ENCODE measurements around the gene CEP350. TPM values are rescaled to one million over a fixed set of nuclear protein-coding genes. Genes with fewer than 3 reads are reported as not detected.
A peak's percentile ranks its signal among the peaks of the same experiment; 100 is the strongest.

Gene CEP350
- total and polyA plus RNA-seq, 2 experiments from 2014 or later = 24.9 to 49.6 TPM

- H3K36me3 ChIP-seq = peaks cover 53% of the 10 kb centered on the region
- no peak overlapping the region for H3K27ac ChIP-seq
- H3K4me3 ChIP-seq = no peak overlapping the region
- DNase-seq (ENCODE audit: low read depth in 1 of 2, low spot score in 1 of 2) = no peak
- TF ChIP-seq CTCF (IDR thresholded peaks at IDR 0.05; ENCODE audit: low read depth, low read length) = no peak
- H3K9me3 ChIP-seq (ENCODE audit: low read depth) = no peaks in the 10 kb centered on the region
- no peaks in the 10 kb centered on the region for H3K27me3 ChIP-seq
- H3K4me1 ChIP-seq (ENCODE audit: low read depth) = no peaks in the 10 kb centered on the region
These were observed 78.8 kb downstream of the CEP350 start for GRCh38 chr1:180033390-180033789.

- Histone ChIP-seq H3K27ac (no peak overlapping the region), H3K36me3 (peaks cover 46% of the 10 kb centered on the region), H3K27me3 (no peaks in the 10 kb centered on the region), H3K4me3 (no peak overlapping the region), H3K9me3 (ENCODE audit: low read depth) (no peaks in the 10 kb centered on the region), H3K4me1 (ENCODE audit: low read depth) (no peaks in the 10 kb centered on the region)
- peak in 1 of 2 donors; percentile 46 for DNase-seq (ENCODE audit: low read depth in 1 of 2, low spot score in 1 of 2)
- no peak for TF ChIP-seq CTCF (IDR thresholded peaks at IDR 0.05; ENCODE audit: low read depth, low read length)
These were observed 85.4 kb downstream of the CEP350 start for GRCh38 chr1:180040034-180040433.

GRCh38 chr1:180041582-180041981 lies 87.0 kb downstream of the CEP350 start:
- peaks cover 49% of the 10 kb centered on the region for H3K36me3 ChIP-seq
- no peaks in the 10 kb centered on the region for H3K4me1 ChIP-seq (ENCODE audit: low read depth)
- TF ChIP-seq CTCF (IDR thresholded peaks at IDR 0.05; ENCODE audit: low read depth, low read length) = no peak
- DNase-seq (ENCODE audit: low read depth in 1 of 2, low spot score in 1 of 2) = no peak
- H3K27ac ChIP-seq = no peak overlapping the region
- no peaks in the 10 kb centered on the region for H3K27me3 ChIP-seq
- no peaks in the 10 kb centered on the region for H3K9me3 ChIP-seq (ENCODE audit: low read depth)
- no peak overlapping the region for H3K4me3 ChIP-seq

- Histone ChIP-seq H3K4me3 (no peak overlapping the region), H3K9me3 (ENCODE audit: low read depth) (no peaks in the 10 kb centered on the region), H3K4me1 (ENCODE audit: low read depth) (no peaks in the 10 kb centered on the region), H3K36me3 (peaks cover 53% of the 10 kb centered on the region), H3K27ac (no peak overlapping the region), H3K27me3 (no peaks in the 10 kb centered on the region)
- no peak for TF ChIP-seq CTCF (IDR thresholded peaks at IDR 0.05; ENCODE audit: low read depth, low read length)
- peak in 1 of 2 donors; percentile 58 for DNase-seq (ENCODE audit: low read depth in 1 of 2, low spot score in 1 of 2)
These were observed 88.5 kb downstream of the CEP350 start for GRCh38 chr1:180042988-180043622.

- DNase-seq (ENCODE audit: low read depth in 1 of 2, low spot score in 1 of 2) = no peak
- H3K4me1 ChIP-seq (ENCODE audit: low read depth) = no peaks in the 10 kb centered on the region
- no peak overlapping the region for H3K27ac ChIP-seq
- H3K36me3 ChIP-seq = peaks cover 57% of the 10 kb centered on the region
- no peak overlapping the region for H3K4me3 ChIP-seq
- H3K27me3 ChIP-seq = no peaks in the 10 kb centered on the region
- TF ChIP-seq CTCF (IDR thresholded peaks at IDR 0.05; ENCODE audit: low read depth, low read length) = no peak
- no peaks in the 10 kb centered on the region for H3K9me3 ChIP-seq (ENCODE audit: low read depth)
These were observed 89.2 kb downstream of the CEP350 start for GRCh38 chr1:180043785-180044184.
